ENCODE results near the gene ATP6V0E1.
"Not testable (repeated sequence)": the region's sequence is repeated elsewhere in the genome, so short reads cannot be mapped to it uniquely, and the experiment has no call there.

The ATP6V0E1 gene

DNA sequence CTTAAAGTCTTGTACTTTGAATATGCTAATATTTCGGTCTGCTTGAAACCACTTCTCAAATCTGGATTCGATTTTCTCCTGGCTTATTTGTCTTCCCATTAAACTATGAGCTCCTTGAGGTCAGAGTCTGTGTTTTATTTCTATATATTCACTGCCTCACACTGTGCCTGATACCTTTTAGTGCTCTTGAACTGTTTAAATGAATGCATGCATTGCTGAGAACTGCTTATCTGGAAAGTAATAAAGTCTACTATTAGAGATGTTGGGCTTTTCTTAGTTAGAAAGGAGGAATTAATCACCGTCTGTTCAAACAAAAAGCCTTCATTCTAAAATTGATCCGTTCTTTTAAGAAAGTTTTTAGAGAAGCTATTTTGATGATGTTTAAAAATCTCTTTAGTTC, 78.6 kb downstream of the ATP6V0E1 start:
- DNase-seq (ENCODE audit: insufficient read length, low spot score) (no peak), FAIRE-seq (no peak)

DNA sequence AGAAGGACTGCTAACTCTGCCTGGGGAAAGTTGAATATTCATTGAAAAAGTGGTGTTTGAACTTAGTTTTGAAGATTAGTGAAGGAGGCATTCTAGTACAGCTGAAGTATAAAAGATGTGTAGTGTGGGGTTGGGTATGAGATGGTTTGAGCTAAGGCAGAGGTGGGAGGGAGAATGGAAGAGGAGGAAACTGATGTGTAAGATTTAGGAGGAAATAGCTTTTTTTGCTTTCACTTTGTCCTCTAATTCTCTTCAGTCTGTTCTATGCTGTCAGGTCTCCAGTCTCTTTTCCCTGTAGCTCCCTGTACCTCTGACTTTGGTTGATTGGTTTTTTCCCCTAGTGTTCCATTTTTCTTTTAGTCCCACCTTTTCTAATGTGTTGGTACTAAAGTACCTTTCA, 81.6 kb downstream of the ATP6V0E1 start:
- FAIRE-seq = peak; percentile 74
- peak; percentile 10 for DNase-seq (ENCODE audit: insufficient read length, low spot score)

DNA sequence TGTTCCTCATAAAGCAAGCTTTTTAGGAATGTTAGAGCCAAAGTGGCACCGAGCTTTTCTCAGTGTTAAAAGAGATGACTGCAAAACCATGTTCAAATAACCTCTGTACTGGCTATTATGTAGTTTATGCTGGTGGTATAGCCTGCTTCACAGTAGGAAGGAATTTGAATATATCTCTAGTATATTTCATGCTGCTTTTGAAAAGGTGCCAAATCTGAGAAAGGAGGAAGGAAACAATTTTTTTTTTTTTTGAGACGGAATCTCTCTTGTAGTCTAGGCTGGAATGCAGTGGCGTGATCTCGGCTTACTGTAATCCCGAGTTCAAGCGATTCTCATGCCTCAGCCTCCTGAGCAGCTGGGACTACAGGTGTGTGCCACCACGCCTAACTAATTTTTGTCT, 86.1 kb downstream of the ATP6V0E1 start:
- no peak for DNase-seq (ENCODE audit: insufficient read length, low spot score)
- no peak for FAIRE-seq

DNA sequence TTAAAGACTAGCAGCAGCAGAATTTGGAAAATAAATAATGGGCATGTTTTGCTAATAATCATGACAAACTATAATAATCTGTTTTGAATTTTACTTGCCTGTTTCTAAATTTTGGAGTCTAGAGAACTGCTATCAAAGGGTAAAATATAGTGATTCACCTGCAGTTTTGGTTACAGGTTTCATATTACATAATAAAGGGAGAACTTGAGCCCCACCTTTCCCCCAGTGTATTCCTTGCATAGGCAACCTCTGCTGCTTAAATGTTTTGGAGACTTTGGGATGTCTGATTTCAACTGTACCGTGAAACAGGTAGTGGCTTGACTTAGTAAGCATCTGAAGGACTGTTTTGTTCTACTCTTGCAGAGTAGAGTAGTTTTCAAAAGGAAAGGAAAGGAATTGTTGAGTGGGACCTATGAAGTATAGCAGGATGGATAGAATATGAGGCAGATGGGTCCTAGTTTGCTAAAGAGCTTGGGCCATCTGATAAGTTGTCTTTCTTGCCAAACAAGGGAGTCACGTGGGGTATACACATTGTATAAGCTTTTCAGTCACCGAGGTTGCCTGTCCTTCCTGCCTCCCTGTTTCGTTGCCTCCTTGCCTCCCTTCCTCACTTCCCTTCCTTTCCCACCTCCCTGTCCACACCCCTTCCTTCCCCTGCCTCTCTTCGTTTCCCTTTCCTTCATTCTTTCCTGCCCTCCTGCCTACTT, 91.7 kb downstream of the ATP6V0E1 start:
- no peak for DNase-seq (ENCODE audit: insufficient read length, low spot score)
- FAIRE-seq = no peak

DNA sequence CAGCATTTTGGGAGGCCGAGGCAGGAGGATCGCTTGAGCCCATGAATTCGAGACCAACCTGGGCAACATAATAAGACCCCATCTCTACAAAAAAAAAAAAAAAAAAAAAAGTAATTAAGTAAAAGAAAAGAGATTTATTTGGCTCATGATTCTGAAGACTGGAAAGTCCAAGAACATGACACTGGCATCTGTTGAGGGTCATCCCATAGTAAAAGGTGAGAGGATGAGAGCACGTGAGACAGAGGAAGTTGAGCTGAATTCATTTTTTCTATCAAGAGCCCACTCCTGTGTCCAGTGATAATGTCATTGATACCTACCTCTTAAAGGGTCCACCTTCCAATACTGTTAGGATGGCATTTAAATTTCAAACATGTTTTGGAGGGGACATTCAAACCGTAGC, 92.4 kb downstream of the ATP6V0E1 start:
- FAIRE-seq (no peak), DNase-seq (ENCODE audit: insufficient read length, low spot score) (no peak)

DNA sequence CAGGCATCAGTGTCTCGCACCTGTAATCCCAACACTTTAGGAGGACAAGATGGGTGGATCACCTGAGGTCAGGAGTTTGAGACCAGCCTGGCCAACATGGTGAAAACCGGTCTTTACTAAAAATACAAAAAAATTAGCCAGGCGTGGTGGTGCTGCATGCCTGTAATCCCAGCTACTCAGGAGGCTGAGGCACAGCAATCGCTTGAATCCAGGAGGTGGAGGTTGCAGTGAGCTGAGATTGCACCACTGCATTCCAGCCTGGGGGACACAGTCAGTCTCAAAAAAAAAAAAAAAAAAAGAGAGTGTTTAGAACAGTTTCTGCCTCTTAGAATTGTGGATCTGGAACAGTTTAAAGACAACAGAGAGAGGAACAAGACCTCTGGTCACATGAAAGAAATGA, 92.9 kb downstream of the ATP6V0E1 start:
- FAIRE-seq; DNase-seq (ENCODE audit: insufficient read length, low spot score): not testable (repeated sequence)

DNA sequence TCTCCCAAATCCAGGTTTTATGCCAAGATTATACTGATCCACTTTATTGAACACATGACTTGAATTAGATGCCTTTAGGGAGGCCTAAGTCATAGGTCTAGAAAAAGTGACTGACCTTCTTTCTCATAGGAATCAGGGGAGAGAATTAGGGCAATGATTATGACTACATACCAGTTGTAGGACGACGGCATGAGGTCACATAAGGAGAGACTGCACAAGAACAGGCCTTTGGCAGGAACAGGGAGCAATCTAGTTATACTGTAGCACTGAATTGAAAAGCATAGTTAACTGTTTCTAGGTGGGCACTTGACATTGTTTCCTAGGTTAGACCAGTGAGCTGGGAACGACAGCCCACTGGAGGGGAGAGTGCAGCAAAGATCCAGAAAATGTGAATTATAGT, 95.3 kb downstream of the ATP6V0E1 start:
- FAIRE-seq (no peak), DNase-seq (ENCODE audit: insufficient read length, low spot score) (no peak)

Measured in GM19239 (cell line).